NCI-H69 (cell line): ENCODE measurements around the gene MACROD2.
"Not testable (repeated sequence)": the region's sequence is repeated elsewhere in the genome, so short reads cannot be mapped to it uniquely, and the experiment has no call there.

Experiments
- DNase-seq: peaks from one replicate; lab custom pipeline; 2025; lab: John Stamatoyannopoulos, UW

MACROD2 gene

GRCh38 chr20:14953736-14954135 lies 958.4 kb downstream of the MACROD2 start:
- DNase-seq: peak; percentile 29

- DNase-seq: peak; percentile 77
Measured at GRCh38 chr20:14955399-14955798, 960.1 kb downstream of the MACROD2 start.

GRCh38 chr20:14956026-14956425 lies 960.7 kb downstream of the MACROD2 start:
- DNase-seq: peak; percentile 85

GRCh38 chr20:14956538-14956937 lies 961.2 kb downstream of the MACROD2 start:
- DNase-seq: peak; percentile 90

- peak; percentile 19 for DNase-seq
Measured at GRCh38 chr20:14957402-14957801, 962.1 kb downstream of the MACROD2 start.

GRCh38 chr20:14958626-14959025 lies 963.3 kb downstream of the MACROD2 start:
- DNase-seq: no peak

- DNase-seq: peak; percentile 20
Measured at GRCh38 chr20:14959506-14960475, 964.5 kb downstream of the MACROD2 start.

GRCh38 chr20:14960831-14961230 lies 965.5 kb downstream of the MACROD2 start:
- DNase-seq: no peak

- peak; percentile 86 for DNase-seq
Measured at GRCh38 chr20:14963262-14963663, 967.9 kb downstream of the MACROD2 start.

- DNase-seq: no peak
Measured at GRCh38 chr20:14966203-14966602, 970.9 kb downstream of the MACROD2 start.

GRCh38 chr20:14966808-14967207 lies 971.5 kb downstream of the MACROD2 start:
- DNase-seq: no peak

- no peak for DNase-seq
Measured at GRCh38 chr20:14972256-14972655, 976.9 kb downstream of the MACROD2 start.

GRCh38 chr20:14972690-14973089 lies 977.4 kb downstream of the MACROD2 start:
- no peak for DNase-seq

GRCh38 chr20:14979453-14979986 lies 984.2 kb downstream of the MACROD2 start:
- DNase-seq: no peak

GRCh38 chr20:14981486-14981885 lies 986.2 kb downstream of the MACROD2 start:
- DNase-seq: not testable (repeated sequence)

GRCh38 chr20:14982324-14982723 lies 987.0 kb downstream of the MACROD2 start:
- not testable (repeated sequence) for DNase-seq

- DNase-seq: no peak
Measured at GRCh38 chr20:14984305-14984704, 989.0 kb downstream of the MACROD2 start.

GRCh38 chr20:14984768-14985622 lies 989.7 kb downstream of the MACROD2 start:
- DNase-seq: peak; percentile 17

- DNase-seq: peak; percentile 80
Measured at GRCh38 chr20:14986026-14986655, 990.8 kb downstream of the MACROD2 start.

GRCh38 chr20:14986656-14987055 lies 991.3 kb downstream of the MACROD2 start:
- DNase-seq: peak; percentile 6

- no peak for DNase-seq
Measured at GRCh38 chr20:14989535-14990290, 994.4 kb downstream of the MACROD2 start.
